ENCODE measurements around the gene UGT2B7. TPM values are rescaled to one million over a fixed set of nuclear protein-coding genes. Genes with fewer than 3 reads are reported as not detected.
"Not testable (repeated sequence)": the region's sequence is repeated elsewhere in the genome, so short reads cannot be mapped to it uniquely, and the experiment has no call there.

UGT2B7 gene
- total RNA-seq, 1 donor from 2014 or later: not detected

- no peaks in the 10 kb centered on the region for H3K4me1 Mint-ChIP-seq (ENCODE audit: low read depth, unreplicated experiment)
- TF ChIP-seq, protein P1, sequence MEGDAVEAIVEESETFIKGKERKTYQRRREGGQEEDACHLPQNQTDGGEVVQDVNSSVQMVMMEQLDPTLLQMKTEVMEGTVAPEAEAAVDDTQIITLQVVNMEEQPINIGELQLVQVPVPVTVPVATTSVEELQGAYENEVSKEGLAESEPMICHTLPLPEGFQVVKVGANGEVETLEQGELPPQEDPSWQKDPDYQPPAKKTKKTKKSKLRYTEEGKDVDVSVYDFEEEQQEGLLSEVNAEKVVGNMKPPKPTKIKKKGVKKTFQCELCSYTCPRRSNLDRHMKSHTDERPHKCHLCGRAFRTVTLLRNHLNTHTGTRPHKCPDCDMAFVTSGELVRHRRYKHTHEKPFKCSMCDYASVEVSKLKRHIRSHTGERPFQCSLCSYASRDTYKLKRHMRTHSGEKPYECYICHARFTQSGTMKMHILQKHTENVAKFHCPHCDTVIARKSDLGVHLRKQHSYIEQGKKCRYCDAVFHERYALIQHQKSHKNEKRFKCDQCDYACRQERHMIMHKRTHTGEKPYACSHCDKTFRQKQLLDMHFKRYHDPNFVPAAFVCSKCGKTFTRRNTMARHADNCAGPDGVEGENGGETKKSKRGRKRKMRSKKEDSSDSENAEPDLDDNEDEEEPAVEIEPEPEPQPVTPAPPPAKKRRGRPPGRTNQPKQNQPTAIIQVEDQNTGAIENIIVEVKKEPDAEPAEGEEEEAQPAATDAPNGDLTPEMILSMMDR (IDR thresholded peaks at IDR 0.05; ENCODE audit: partially characterized antibody, unreplicated experiment): no peak
- no peak for DNase-seq
- no peaks in the 10 kb centered on the region for H3K9me3 Mint-ChIP-seq (ENCODE audit: unreplicated experiment)
- H3K36me3 Mint-ChIP-seq (ENCODE audit: unreplicated experiment): no peaks in the 10 kb centered on the region
- H3K27ac Mint-ChIP-seq (ENCODE audit: unreplicated experiment): no peak overlapping the region
- no peak overlapping the region for H3K4me3 Mint-ChIP-seq (ENCODE audit: unreplicated experiment)
- H3K27me3 Mint-ChIP-seq (ENCODE audit: unreplicated experiment): peaks cover 2% of the 10 kb centered on the region
These were observed 8.5 kb downstream of the UGT2B7 start for GRCh38 chr4:69104719-69105275.

DNA sequence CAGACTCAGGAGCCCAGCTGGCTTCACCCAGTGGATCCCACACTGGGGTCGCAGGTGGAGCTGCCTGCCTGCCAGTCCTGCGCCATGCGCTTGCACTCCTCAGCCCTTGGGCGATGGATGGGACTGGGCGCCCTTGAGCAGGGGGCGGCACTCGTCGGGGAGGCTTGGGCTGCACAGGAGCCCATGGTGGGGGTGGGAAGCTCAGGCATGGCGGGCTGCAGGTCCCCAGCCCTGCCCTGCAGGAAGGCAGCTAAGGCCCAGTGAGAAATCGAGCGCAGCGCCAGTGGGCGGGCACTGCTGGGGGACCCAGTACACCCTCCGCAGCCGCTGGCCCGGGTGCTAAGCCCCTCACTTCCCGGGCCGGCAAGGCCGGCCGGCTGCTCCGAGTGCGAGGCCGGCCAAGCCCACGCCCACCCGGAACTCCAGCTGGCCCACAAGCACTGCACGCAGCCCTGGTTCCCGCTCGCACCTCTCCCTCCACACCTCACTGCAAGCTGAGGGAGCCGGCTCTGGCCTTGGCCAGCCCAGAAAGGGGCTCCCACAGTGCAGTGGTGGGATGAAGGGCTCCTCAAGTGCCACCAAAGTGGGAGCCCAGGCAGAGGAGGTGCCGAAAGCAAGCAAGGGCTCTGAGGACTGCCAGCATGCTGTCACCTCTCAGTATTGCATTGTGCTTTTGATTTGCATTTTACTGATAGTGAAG lies 19.0 kb downstream of the UGT2B7 start:
- not testable (repeated sequence) for H3K36me3 Mint-ChIP-seq (ENCODE audit: unreplicated experiment); DNase-seq; H3K4me1 Mint-ChIP-seq (ENCODE audit: low read depth, unreplicated experiment); H3K9me3 Mint-ChIP-seq (ENCODE audit: unreplicated experiment); H3K4me3 Mint-ChIP-seq (ENCODE audit: unreplicated experiment); H3K27ac Mint-ChIP-seq (ENCODE audit: unreplicated experiment); H3K27me3 Mint-ChIP-seq (ENCODE audit: unreplicated experiment)

GRCh38 chr4:69115851-69116213 lies 19.6 kb downstream of the UGT2B7 start:
- Mint-ChIP-seq H3K4me3 (ENCODE audit: unreplicated experiment) (no peak overlapping the region), H3K27me3 (ENCODE audit: unreplicated experiment) (no peaks in the 10 kb centered on the region), H3K4me1 (ENCODE audit: low read depth, unreplicated experiment) (no peaks in the 10 kb centered on the region), H3K27ac (ENCODE audit: unreplicated experiment) (no peak overlapping the region), H3K9me3 (ENCODE audit: unreplicated experiment) (no peaks in the 10 kb centered on the region), H3K36me3 (ENCODE audit: unreplicated experiment) (no peaks in the 10 kb centered on the region)
- TF ChIP-seq, protein P1 (IDR thresholded peaks at IDR 0.05; ENCODE audit: partially characterized antibody, unreplicated experiment): no peak
- no peak for DNase-seq

DNA sequence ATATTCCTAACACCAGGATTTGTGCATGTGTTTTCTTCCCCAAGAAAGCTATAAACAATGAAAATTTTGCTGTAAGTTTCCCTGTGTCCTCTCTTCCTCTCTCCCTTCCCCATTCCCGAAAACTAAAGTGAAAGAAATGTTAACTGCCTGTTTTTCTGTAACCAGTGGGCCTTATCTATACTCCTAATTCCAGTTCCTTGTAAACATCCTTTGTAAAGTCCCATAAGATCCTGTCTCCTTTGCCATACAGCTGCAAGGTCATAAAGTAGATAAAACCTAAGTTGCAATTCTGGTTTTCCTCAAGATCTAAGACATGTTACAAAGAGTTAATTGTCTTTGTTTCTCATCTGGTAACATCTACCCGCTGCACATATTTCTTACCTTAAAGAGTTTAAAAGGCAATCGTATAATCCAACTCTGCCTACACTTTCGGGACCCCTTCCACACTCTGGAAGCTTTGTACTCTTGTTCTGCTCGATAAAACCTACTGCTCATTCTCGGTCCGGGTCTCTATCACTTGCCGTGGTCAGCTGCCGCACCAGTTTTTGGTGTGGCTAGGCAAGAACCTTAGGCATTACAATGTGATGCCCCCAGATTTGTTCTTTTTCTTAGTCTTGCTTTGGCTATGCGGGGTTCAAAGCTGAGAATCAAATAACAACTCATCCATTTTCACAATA lies 20.5 kb downstream of the UGT2B7 start:
- no peaks in the 10 kb centered on the region for H3K9me3 Mint-ChIP-seq (ENCODE audit: unreplicated experiment)
- no peak for DNase-seq
- no peak overlapping the region for H3K4me3 Mint-ChIP-seq (ENCODE audit: unreplicated experiment)
- TF ChIP-seq, protein P1 (IDR thresholded peaks at IDR 0.05; ENCODE audit: partially characterized antibody, unreplicated experiment): no peak
- H3K27ac Mint-ChIP-seq (ENCODE audit: unreplicated experiment): no peak overlapping the region
- H3K27me3 Mint-ChIP-seq (ENCODE audit: unreplicated experiment): no peaks in the 10 kb centered on the region
- H3K4me1 Mint-ChIP-seq (ENCODE audit: low read depth, unreplicated experiment): no peaks in the 10 kb centered on the region
- no peaks in the 10 kb centered on the region for H3K36me3 Mint-ChIP-seq (ENCODE audit: unreplicated experiment)

DNA sequence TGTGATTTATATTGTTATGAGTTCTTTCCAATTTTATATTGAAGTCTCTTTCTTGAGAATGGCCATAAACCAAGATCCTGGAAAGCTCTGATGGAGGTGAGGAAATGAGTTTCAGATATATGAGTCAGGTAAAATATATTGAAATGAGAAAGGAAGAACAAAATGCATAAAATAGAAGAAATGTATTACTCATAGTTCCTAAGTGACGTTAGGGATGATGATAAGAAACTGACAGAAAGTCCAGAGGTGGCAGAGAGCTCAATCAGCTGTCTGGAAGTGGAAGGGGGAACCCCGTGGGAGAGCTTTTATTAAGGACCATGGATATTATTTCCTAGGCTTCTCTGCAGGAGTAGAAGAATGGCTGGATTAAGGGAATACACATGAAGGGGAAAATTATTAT lies 24.6 kb downstream of the UGT2B7 start:
- no peaks in the 10 kb centered on the region for H3K27me3 Mint-ChIP-seq (ENCODE audit: unreplicated experiment)
- no peak for DNase-seq
- H3K27ac Mint-ChIP-seq (ENCODE audit: unreplicated experiment): no peak overlapping the region
- no peak overlapping the region for H3K4me3 Mint-ChIP-seq (ENCODE audit: unreplicated experiment)
- H3K9me3 Mint-ChIP-seq (ENCODE audit: unreplicated experiment): no peaks in the 10 kb centered on the region
- TF ChIP-seq, protein P1 (IDR thresholded peaks at IDR 0.05; ENCODE audit: partially characterized antibody, unreplicated experiment): no peak
- H3K36me3 Mint-ChIP-seq (ENCODE audit: unreplicated experiment): no peaks in the 10 kb centered on the region
- no peaks in the 10 kb centered on the region for H3K4me1 Mint-ChIP-seq (ENCODE audit: low read depth, unreplicated experiment)
